ENCODE data around the gene MINDY1. TPM values are rescaled to one million over a fixed set of nuclear protein-coding genes. Genes with fewer than 3 reads are reported as not detected.

MINDY1 gene
- total RNA-seq, 1 donor from 2014 or later: 19.2 TPM

DNA sequence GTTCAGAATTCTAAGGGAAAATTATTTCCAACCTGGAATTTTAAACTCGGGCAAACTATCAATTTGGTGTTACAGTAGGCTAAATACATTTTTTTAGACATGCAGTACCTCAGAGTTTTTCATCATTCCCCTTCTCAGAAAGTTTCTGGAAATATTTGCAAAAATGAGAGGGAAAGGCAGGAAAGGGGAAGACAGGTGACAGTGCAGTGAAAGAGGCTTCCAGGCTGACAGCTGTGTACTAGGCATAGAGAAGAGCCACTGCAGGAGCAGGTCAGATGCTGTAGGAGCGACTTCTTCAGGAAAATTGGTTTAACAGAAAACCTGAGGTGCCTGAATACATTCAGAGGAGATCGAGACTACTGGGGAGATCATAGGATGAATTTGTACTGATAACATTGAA, 52.0 kb downstream of the MINDY1 start:
- DNase-seq (ENCODE audit: low read depth, low spot score): no peak
- no peak overlapping the region for H3K4me3 Mint-ChIP-seq
- H3K27me3 Mint-ChIP-seq (ENCODE audit: low read depth): no peaks in the 10 kb centered on the region
- H3K27ac Mint-ChIP-seq (ENCODE audit: unreplicated experiment): no peak overlapping the region
- TF ChIP-seq, protein P1, sequence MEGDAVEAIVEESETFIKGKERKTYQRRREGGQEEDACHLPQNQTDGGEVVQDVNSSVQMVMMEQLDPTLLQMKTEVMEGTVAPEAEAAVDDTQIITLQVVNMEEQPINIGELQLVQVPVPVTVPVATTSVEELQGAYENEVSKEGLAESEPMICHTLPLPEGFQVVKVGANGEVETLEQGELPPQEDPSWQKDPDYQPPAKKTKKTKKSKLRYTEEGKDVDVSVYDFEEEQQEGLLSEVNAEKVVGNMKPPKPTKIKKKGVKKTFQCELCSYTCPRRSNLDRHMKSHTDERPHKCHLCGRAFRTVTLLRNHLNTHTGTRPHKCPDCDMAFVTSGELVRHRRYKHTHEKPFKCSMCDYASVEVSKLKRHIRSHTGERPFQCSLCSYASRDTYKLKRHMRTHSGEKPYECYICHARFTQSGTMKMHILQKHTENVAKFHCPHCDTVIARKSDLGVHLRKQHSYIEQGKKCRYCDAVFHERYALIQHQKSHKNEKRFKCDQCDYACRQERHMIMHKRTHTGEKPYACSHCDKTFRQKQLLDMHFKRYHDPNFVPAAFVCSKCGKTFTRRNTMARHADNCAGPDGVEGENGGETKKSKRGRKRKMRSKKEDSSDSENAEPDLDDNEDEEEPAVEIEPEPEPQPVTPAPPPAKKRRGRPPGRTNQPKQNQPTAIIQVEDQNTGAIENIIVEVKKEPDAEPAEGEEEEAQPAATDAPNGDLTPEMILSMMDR (conservative IDR thresholded peaks at IDR 0.05): no peak
- peaks cover 29% of the 10 kb centered on the region for H3K36me3 Mint-ChIP-seq (ENCODE audit: low read depth)
- H3K9me3 Mint-ChIP-seq: no peaks in the 10 kb centered on the region
- H3K4me1 Mint-ChIP-seq: no peaks in the 10 kb centered on the region

Other genes with a start within 250 kb of the MINDY1 start
- 0.16 and 0.41 TPM in 2 replicates for gene CTSS, start 241.1 kb downstream of the MINDY1 start, total RNA-seq
- gene CTSK, start 198.6 kb downstream of the MINDY1 start, total RNA-seq: 4.6 and 5.8 TPM in 2 replicates
- 28.2 and 29.0 TPM in 2 replicates for gene ARNT, start 130.3 kb downstream of the MINDY1 start, total RNA-seq
- gene CTXND2, start 119.8 kb downstream of the MINDY1 start, total RNA-seq: not detected in 2 replicates
- 77.9 and 81.6 TPM in 2 replicates for gene SETDB1, start 80.5 kb downstream of the MINDY1 start, total RNA-seq
- gene CERS2, start 32.1 kb downstream of the MINDY1 start, total RNA-seq: 149 and 156 TPM in 2 replicates
- not detected in 2 replicates for gene ANXA9, start 24.6 kb downstream of the MINDY1 start, total RNA-seq
- 16.6 and 22.5 TPM in 2 replicates for gene PRUNE1, start 1.5 kb upstream of the MINDY1 start, total RNA-seq
- gene BNIPL, start 29.7 kb upstream of the MINDY1 start, total RNA-seq: 0.79 and 1.1 TPM in 2 replicates
- 6.3 and 8.0 TPM in 2 replicates for gene C1orf56, start 40.8 kb upstream of the MINDY1 start, total RNA-seq
- gene CDC42SE1, start 52.7 kb upstream of the MINDY1 start, total RNA-seq: 111 and 115 TPM in 2 replicates
- 63.9 and 66.1 TPM in 2 replicates for gene MLLT11, start 53.5 kb upstream of the MINDY1 start, total RNA-seq
- gene GABPB2, start 63.9 kb upstream of the MINDY1 start, total RNA-seq: 6.1 and 7.8 TPM in 2 replicates
- 30.7 and 33.7 TPM in 2 replicates for gene SEMA6C, start 139.7 kb upstream of the MINDY1 start, total RNA-seq
- gene TNFAIP8L2, start 149.7 kb upstream of the MINDY1 start, total RNA-seq: not detected in 2 replicates
- 11.2 and 11.9 TPM in 2 replicates for gene LYSMD1, start 159.0 kb upstream of the MINDY1 start, total RNA-seq
- gene SCNM1, start 159.2 kb upstream of the MINDY1 start, total RNA-seq: 48.7 and 57.1 TPM in 2 replicates
- gene TMOD4, start 169.1 kb upstream of the MINDY1 start, total RNA-seq: 1.6 and 2.7 TPM in 2 replicates
- 134 and 135 TPM in 2 replicates for gene VPS72, start 183.3 kb upstream of the MINDY1 start, total RNA-seq
- gene PIP5K1A, start 191.7 kb upstream of the MINDY1 start, total RNA-seq: 88.7 and 96.2 TPM in 2 replicates
- gene PSMD4, start 247.8 kb upstream of the MINDY1 start, total RNA-seq: 209 and 214 TPM in 2 replicates